Fibroblast of the aortic adventitia (primary cell): ENCODE results near the gene HIF1A. TPM values are rescaled to one million over a fixed set of nuclear protein-coding genes. Genes with fewer than 3 reads are reported as not detected.

Experiments used
- DNase-seq: peaks from one replicate; pipeline ENCODE4 v3.0.0-alpha.2; 2010; ENCODE audit warnings: low read depth
- H3K4me3 ChIP-seq: 2 replicates; pipeline ENCODE4 v1.5.1; 2011; ENCODE audit warnings: low read depth, mild to moderate bottlenecking, control low read depth, low read length, moderate library complexity
- total RNA-seq: library from RNA; depleted of rRNA; stranded (reverse); fragments of >200 nt; gene quantifications from 2 replicates; pipeline ENCODE4 v1.2.3, GENCODE V29; 2012; ENCODE audit warnings: low replicate concordance
- TF ChIP-seq, protein P1 (sequence below): IDR thresholded peaks from 2 replicates; pipeline ENCODE4 v1.5.1; 2011; ENCODE audit warnings: mild to moderate bottlenecking, low read length, control low read depth, inconsistent platforms; ENCODE audit not compliant: insufficient read depth

HIF1A gene
- total RNA-seq, 1 donor, result 553 TPM

DNA sequence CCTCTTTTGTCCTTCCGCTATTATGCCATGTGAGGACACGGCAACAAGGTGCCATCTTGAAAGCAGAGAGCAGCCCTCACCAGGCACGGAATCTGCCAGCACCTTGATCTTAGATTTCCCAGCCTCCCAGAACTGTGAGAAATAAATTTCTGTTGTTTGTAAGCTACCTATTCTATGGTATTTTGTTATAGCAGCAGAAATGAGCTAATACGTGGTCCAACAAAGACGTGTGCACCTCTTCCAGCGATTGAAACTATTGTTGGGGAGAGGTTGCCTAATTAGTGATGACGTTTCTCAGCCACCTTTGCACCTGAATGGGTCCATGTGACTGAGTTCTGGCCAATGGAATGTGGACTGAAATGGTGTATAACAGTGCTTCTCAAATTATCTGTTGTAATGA is 64.6 kb downstream of the HIF1A start:
- TF ChIP-seq, protein P1, sequence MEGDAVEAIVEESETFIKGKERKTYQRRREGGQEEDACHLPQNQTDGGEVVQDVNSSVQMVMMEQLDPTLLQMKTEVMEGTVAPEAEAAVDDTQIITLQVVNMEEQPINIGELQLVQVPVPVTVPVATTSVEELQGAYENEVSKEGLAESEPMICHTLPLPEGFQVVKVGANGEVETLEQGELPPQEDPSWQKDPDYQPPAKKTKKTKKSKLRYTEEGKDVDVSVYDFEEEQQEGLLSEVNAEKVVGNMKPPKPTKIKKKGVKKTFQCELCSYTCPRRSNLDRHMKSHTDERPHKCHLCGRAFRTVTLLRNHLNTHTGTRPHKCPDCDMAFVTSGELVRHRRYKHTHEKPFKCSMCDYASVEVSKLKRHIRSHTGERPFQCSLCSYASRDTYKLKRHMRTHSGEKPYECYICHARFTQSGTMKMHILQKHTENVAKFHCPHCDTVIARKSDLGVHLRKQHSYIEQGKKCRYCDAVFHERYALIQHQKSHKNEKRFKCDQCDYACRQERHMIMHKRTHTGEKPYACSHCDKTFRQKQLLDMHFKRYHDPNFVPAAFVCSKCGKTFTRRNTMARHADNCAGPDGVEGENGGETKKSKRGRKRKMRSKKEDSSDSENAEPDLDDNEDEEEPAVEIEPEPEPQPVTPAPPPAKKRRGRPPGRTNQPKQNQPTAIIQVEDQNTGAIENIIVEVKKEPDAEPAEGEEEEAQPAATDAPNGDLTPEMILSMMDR, result no peak
- H3K4me3 ChIP-seq, result no peak overlapping the region
- no peak for DNase-seq

DNA sequence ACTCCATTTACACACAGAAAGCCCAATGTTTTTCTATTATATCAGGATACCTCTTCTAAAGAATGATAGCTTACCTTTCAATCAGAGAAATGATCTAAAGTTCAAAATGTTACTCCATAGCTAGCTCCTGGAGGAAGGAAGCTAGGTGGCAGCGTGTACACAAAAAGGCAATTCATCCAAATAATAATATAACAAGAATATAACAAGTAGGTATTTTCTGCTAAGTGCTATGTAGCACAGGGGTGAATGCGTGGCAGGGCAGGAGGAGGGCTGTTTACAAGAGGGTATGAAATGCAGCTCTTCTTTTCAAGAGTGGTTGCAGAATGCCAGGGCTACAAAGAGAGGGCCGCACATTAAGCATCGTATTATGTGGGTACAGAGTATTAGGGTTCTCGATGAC is 66.2 kb downstream of the HIF1A start:
- TF ChIP-seq, protein P1, result no peak
- H3K4me3 ChIP-seq, result peak overlapping the region; percentile 58
- no peak for DNase-seq

DNA sequence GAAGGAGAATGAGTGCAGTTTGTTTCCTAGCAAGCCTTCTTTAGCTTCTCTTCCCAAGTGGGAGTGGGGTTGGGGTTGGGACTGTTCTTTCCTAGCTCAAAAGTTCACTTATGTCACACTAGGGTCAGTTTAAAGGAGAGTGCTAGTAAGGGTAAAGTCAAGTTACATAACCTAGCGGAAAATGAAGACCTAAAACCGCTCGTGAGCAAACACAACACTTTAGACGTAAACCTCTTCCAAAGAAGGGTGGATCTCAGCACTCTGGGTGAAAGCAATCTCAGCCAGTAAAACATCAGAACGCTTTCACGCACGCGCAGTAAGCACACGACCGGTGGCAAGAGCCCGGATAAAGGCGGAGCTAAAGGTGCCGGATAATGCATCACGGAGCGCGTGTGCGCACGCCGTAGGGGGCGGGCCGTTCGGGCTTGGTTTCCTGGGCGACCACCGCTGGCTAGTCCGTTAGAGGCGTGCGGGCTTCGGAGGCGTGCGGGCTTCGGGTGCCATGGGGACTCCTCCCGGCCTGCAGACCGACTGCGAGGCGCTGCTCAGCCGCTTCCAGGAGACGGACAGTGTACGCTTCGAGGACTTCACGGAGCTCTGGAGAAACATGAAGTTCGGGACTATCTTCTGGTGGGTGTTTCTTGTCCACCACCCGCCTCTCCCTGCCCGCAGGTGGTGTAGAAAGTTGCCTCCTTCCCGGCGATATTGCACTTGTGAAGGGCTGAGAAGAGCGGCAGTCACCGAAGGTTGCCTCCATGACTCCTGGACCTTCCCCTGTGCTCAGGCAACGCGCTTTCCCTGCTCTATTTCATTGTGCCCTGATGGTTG is 66.9 kb downstream of the HIF1A start, which contains the start of gene SNAPC1:
Gene SNAPC1, plus strand, starts transcription at position 462 of the 828 bp plus-strand sequence. Its CDS starts 41 bp downstream, at position 503.
- H3K4me3 ChIP-seq, result peak within 1 kb of the TSS; percentile 93
- DNase-seq, result peak; percentile 98
- TF ChIP-seq, protein P1, result no peak

DNA sequence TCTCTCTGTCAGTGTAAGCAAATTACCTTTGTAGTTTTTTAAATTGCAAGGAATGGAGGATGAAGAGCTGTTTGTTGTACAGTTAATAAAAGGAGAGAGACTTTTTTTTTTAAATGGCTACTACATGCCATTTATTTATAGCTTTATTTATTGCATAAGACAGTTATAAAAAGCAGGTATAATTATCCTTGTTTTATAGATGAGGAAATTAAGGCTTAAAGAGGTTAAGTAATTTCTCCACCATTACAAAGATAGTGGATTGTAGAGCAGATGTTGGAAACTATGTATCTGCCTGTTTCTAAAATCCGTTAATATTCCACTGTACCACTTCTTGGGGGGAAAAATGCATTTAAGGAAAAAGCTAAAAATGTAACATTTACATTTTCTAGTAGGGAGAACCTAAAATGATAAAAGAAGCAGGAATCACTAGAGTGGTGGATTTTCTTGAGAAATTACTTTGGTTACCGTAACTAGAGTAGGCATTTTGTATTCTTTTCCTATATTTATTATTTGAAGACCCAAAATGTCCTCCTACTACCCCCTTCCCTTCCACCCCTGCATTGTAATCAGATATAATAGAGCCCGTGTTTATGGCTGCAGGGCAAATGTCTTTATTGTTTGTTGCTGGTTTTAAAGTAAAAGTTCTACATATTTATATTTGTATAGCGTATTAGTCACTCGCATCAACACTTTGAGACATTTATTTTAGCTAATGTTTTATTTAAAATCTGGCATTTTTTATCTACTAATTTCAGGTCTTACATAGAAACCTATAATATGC is 69.2 kb downstream of the HIF1A start:
- TF ChIP-seq, protein P1, result no peak
- peak overlapping the region; percentile 3 for H3K4me3 ChIP-seq
- DNase-seq, result no peak

DNA sequence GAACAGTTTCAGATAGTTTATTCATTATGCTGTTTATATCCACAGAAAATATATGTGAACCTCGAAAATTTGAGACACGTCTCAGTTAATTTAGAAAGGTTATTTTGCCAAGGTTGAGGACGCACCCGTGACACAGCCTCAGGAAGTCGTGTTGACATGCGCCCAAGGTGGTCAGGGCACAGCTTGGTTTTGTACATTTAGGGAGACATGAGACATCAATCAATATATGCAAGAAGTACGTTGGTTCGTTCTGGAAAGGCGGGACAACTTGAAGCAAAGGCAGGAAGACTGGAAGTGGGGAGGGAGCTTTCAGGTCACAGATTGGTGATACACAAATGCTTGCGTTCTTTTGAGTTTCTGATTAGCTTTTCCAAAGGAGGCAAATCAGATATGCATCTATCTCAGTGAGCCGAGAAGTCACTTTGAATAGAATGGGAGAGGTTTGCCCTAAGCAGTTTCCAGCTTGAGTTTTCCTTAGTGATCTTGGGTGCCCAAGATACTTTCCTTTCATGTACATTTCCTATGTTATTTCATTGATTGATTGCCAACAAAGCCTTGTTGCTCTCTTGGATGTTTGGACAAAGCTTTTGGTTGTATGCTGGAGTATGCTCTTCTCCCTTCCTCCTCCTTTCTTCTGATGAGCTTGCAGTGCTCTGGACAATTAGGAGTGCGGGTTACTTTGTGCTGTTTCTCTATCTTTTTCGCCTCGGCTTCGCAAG is 70.1 kb downstream of the HIF1A start:
- TF ChIP-seq, protein P1, result no peak
- DNase-seq, result no peak
- H3K4me3 ChIP-seq, result no peak overlapping the region

DNA sequence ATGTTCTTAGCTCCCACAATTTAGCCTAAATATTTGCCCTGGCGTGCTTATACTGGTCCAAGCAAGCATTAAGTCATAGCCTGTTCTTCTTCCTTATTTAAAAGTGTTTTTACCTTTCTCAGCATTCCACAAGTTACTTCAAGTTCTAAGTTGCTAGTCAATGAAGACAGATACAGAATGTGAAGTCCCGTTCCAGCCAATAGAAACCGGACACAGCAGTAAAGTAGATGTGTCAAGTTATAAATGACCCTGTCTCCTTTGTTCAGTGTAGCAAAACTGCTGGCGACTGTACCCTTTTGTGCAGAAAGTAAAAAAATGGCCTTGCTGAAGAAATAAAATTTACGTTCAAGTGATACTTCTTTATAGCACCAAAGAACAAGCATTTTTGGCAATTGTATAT is 70.8 kb downstream of the HIF1A start:
- no peak for DNase-seq
- H3K4me3 ChIP-seq, result no peak overlapping the region
- TF ChIP-seq, protein P1, result no peak
